ENCODE results near the gene D2HGDH. TPM values are rescaled to one million over a fixed set of nuclear protein-coding genes. Genes with fewer than 3 reads are reported as not detected.

The D2HGDH gene
- total RNA-seq, 4 donors from 2014 or later, result 16.9 to 33.4 (median 23.6) TPM

GRCh38 chr2:241745276-241745675 is 10.8 kb downstream of the D2HGDH start:
- DNase-seq, result no peak
- no peaks in the 10 kb centered on the region for H3K9me3 ChIP-seq
- H3K4me3 ChIP-seq, result no peak overlapping the region
- no peak overlapping the region for H3K27ac ChIP-seq
- 100% methylated on average over 9 to 12 of the region's 13 CpGs for WGBS, 2 donors
- H3K4me1 ChIP-seq, result peaks cover 0 to 11% (median 0%) of the 10 kb centered on the region in 3 donors
- H3K36me3 ChIP-seq, result peaks cover 17 to 95% (median 24%) of the 10 kb centered on the region in 3 donors
- intact Hi-C loops (cut with DNase I), result no loop called here
- no peaks in the 10 kb centered on the region for H3K27me3 ChIP-seq
- TF ChIP-seq POLR2A (IDR thresholded peaks at IDR 0.05) (no peak), CTCF (IDR thresholded peaks at IDR 0.05) (no peak)

- H3K4me1 ChIP-seq, result peaks cover 0 to 10% (median 0%) of the 10 kb centered on the region in 3 donors
- peaks cover 17 to 95% (median 24%) of the 10 kb centered on the region in 3 donors for H3K36me3 ChIP-seq
- no peaks in the 10 kb centered on the region for H3K27me3 ChIP-seq
- no peak overlapping the region for H3K27ac ChIP-seq
- H3K9me3 ChIP-seq, result no peaks in the 10 kb centered on the region
- intact Hi-C loops (cut with DNase I), result no loop called here
- no peak for DNase-seq
- 95 to 97% methylated on average over 4 of the region's 4 CpGs for WGBS, 2 donors
- H3K4me3 ChIP-seq, result no peak overlapping the region
- TF ChIP-seq CTCF (IDR thresholded peaks at IDR 0.05), result no peak
- no peak for TF ChIP-seq POLR2A (IDR thresholded peaks at IDR 0.05)
These were observed 11.7 kb downstream of the D2HGDH start for GRCh38 chr2:241746084-241746483.

GRCh38 chr2:241748468-241749256 is 14.2 kb downstream of the D2HGDH start:
- intact Hi-C loops (cut with DNase I), result no loop called here
- no peak for DNase-seq
- H3K27ac ChIP-seq, result no peak overlapping the region
- no peaks in the 10 kb centered on the region for H3K27me3 ChIP-seq
- peaks cover 24 to 100% (median 27%) of the 10 kb centered on the region in 3 donors for H3K36me3 ChIP-seq
- WGBS, 2 donors, result 76 to 87% methylated on average over 16 to 19 of the region's 32 CpGs
- no peaks in the 10 kb centered on the region for H3K9me3 ChIP-seq
- TF ChIP-seq POLR2A (IDR thresholded peaks at IDR 0.05), result no peak
- no peak for TF ChIP-seq CTCF (IDR thresholded peaks at IDR 0.05)
- no peak overlapping the region for H3K4me3 ChIP-seq
- peaks cover 0 to 10% (median 0%) of the 10 kb centered on the region in 3 donors for H3K4me1 ChIP-seq

- H3K4me3 ChIP-seq, result no peak overlapping the region
- H3K27ac ChIP-seq, result no peak overlapping the region
- H3K27me3 ChIP-seq, result no peaks in the 10 kb centered on the region
- DNase-seq, result no peak
- WGBS, 2 donors, result 64 to 76% methylated on average over 7 to 10 of the region's 22 CpGs
- H3K4me1 ChIP-seq, result peaks cover 0 to 10% (median 0%) of the 10 kb centered on the region in 3 donors
- intact Hi-C loops (cut with DNase I), result no loop called here
- H3K9me3 ChIP-seq, result no peaks in the 10 kb centered on the region
- H3K36me3 ChIP-seq, result peaks cover 8 to 100% (median 20%) of the 10 kb centered on the region in 3 donors
- TF ChIP-seq CTCF (IDR thresholded peaks at IDR 0.05) (no peak), POLR2A (IDR thresholded peaks at IDR 0.05) (no peak)
These were observed 15.8 kb downstream of the D2HGDH start for GRCh38 chr2:241750076-241750840.

GRCh38 chr2:241751152-241751551 is 16.7 kb downstream of the D2HGDH start:
- Histone ChIP-seq H3K4me1 (peaks cover 0 to 10% (median 0%) of the 10 kb centered on the region in 3 donors), H3K27me3 (no peaks in the 10 kb centered on the region), H3K27ac (no peak overlapping the region), H3K36me3 (peaks cover 13 to 100% (median 25%) of the 10 kb centered on the region in 3 donors), H3K9me3 (no peaks in the 10 kb centered on the region), H3K4me3 (no peak overlapping the region)
- no peak for DNase-seq
- TF ChIP-seq CTCF (IDR thresholded peaks at IDR 0.05) (no peak), POLR2A (IDR thresholded peaks at IDR 0.05) (no peak)
- 58 to 89% methylated on average over 5 to 14 of the region's 15 CpGs for WGBS, 2 donors
- intact Hi-C loops (cut with DNase I), result no loop called here
